RKO (cell line): ENCODE data around the gene KLF15.
A peak's percentile ranks its signal among the peaks of the same experiment; 100 is the strongest.

Source experiments
- DNase-seq: peaks from one replicate; pipeline ENCODE4 v3.0.0-alpha.2; 2016; ENCODE audit warnings: low spot score

KLF15 gene

DNA sequence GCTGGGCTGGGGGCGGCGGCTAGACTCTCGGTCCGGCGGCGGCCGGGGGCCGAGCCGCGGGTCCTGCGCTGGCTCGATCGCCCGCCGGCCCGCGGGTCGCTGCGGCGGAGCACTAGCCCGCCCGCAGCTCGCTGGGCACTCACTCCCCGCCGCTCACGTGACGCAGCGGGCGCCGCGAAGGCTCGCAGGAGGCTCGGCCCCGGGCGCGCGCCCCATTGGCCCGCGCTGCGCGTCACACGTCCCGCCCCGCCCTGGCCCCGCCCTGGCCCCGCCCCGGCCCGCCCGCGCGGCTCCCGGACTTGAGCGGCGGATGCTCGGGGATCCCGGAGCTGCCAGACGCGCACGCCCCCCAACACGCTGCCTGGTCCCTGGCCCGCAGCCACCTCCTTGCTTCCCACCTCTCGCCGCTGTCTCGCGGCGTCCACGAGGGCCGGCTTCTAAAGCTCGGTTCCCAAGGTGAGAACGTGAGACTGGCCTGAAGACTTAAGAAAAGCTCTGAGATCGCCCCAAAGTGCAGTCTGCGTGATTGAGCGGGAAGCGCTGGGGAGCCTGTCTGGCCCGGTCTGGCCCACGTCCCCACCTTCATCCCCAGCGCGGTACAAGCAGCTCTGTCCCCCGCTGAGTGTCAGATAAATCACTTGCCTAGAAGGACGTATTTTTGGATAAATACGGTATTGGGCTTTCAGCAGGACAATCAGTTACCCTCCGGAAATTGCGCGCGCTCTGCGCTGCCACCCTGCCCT, at the start of gene KLF15:
TSS of gene KLF15 (minus strand) at position 114 of the 743 bp plus-strand sequence. CDS start 4,486 bp downstream, outside the sequence.
- peak; percentile 87 for DNase-seq

DNA sequence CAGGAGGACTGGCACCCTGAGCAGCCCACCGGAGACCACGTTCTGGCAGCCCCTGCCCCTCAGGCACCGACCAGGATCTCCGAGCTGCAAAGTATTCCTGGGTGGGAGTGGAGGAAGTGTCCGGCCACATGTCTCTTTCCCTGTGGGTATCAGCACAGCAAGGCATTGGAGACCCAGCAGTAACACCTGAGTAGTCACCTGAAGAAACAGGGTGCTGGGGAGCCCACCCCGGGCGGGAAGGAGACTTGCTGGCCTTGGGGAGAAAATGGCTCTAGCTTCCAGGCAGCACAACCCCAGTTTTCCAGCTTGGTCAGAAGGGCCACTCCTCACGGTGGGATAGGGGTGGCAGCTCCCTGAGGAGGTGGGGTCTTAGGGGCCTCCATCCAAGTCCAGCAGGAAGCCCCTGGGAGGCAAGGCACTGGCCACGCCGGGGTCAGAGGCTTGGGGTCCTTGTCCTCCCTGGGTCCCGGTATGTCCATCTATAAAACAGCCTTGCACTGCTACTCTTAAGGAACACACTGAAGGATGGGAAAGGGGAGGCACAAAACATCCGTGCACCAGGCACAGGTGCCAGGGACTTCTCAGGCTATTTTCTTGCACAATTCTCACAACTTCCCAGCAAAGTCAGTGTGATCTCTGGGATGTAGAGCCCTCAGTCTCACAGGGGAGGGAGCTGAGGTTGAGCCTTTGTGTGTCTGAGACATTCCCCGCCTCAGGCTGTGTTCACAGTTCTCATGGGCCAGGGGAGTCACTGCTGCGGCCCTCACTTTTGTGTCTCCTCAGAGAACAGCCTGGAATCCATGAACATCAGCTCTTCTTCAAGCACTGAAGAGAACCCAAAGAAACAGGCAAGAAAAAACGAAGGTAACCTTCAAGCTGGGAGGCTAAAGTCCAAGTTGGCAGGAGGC, 49.4 kb upstream of the KLF15 start:
- DNase-seq, result no peak

DNA sequence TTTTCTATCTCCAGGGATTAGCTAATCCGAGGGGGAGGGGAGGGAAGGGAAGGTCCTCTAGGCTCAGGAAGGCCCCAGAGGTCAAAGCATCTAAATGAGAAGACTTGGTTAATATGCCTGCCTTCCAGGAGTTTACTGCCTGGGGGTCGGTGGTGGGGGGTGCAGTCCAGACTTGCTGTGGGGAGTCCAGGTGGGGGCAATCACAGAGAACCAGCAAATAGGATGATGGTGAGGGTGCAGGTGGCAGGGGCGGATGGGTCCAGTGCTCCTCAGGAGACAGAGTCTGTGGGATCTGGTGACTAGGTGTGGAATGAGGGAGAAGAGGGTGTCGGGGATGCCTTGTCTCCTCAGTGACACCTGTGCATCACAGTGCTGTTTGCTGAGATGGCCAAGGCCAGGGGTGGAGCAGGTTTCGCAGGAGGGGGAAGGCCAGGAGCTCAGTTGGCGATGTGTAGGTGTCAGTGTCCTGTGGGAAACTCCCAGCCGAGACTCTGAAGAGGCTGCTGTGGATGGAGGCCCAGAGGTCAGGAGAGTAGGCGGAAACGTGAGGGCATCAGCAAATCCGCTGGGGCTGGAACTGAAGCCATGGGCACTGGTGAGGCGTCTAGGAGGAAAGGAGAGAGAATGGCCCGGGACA, 45.6 kb upstream of the KLF15 start:
- no peak for DNase-seq

GRCh38 chr3:126402178-126402577, 45.0 kb upstream of the KLF15 start:
- DNase-seq, result no peak

- no peak for DNase-seq
Observed at GRCh38 chr3:126401611-126402160, 44.5 kb upstream of the KLF15 start.

DNA sequence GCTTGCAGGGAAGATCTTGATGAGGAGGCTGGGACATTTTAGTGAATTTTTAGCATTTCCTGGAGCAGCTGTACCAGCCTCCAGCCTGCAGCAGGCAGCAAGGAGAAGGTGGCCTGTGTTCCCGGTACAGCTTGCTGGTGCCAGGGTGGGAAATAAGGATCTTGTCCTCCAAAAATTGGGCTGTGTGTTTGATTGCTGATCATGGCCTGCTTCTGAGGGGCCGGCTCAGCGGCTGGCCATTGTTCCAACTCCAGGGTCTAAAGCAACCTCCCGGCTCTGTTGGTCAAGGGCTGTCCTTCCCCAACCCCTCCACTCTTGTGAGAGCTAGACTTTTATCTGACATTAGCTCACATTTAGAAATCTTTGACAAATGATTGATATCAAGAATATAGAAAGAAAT, 42.5 kb upstream of the KLF15 start:
- DNase-seq, result no peak

GRCh38 chr3:126399351-126399735, 42.1 kb upstream of the KLF15 start:
- no peak for DNase-seq

GRCh38 chr3:126398423-126399350, 41.5 kb upstream of the KLF15 start:
- DNase-seq, result no peak

DNA sequence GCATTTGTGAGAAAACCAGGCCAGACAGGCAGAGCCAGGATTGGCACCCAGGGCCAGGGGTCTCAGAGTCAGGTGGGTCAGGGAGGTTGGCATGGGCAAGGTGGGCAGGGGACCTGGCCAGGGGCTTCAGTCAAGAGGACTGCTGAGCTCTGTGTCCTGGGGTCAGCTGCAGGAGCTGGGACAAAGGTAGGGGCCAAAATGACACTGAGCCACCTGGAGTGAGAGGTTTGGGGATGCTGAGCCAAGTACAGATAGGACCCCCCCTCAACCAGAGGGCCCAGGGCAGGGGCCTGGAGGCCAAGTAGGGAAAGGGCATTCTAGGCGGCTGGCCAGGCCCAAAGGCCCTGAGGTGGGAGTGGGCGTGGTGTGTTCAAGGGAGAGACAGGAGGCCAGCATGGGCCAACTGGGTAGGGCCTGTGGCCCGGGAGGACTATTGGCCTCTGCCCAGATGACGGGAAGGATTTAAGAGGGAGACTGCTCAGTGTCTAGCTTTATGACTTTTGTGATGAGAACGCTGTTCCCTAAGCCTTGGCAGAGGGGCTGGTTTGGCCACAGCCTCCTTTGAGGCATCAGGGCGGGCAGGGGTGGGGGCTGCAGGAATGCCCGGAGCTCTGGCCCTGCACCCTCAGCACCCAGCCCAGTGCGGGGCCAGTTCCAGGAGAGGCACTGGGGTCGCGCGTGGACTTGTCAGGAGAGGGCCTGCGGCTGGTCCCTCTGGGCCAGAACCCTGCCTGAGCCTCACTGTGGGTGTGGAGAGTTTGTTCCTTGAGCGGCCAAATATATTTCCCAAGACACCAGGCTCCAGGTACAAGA, 40.6 kb upstream of the KLF15 start:
- DNase-seq, result no peak

- DNase-seq, result no peak
Observed at GRCh38 chr3:126396536-126396935, 39.3 kb upstream of the KLF15 start.

- DNase-seq, result no peak
Observed at GRCh38 chr3:126395846-126396513, 38.8 kb upstream of the KLF15 start.

DNA sequence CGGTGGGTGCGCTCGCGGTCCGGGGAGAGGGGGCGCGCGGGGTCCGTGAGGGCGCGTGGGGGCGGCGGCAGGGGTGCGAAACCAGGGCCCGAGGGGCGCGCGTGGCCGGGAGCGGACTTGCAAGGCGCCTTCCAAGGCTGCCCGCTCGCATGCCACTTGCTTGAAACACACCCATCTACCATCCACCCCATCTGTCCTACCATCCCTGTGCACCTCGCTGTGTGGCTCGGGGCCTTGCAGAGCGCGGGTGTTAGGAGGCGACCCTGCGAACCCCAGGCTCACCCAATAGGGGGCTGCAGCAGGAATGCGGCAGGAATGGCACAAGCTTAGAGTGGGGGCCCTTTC, 37.7 kb upstream of the KLF15 start:
- no peak for DNase-seq

- DNase-seq, result no peak
Observed at GRCh38 chr3:126394179-126394976, 37.2 kb upstream of the KLF15 start, which contains the start of gene CFAP100. Gene CFAP100 (plus strand): TSS chr3:126394909. CDS start chr3:126396001, 1,092 bp downstream.

DNA sequence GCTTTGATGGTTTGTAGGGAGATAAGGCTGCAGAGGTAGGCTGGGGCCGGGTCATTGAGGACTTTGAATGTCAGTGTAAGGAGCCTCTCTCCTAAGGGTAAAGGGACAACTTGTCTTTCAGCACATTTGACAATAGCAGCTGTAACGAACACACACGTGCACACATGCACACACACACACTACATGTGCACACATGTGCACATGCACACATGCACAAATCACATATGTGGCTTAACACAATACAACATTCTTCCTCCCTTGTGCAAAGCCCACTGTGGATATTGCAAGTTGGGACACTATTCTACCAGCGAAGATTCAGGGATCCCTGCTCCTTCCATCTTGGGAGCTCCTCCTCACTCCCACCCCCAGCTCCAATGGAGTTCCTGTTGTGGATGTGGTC, 36.4 kb upstream of the KLF15 start:
- no peak for DNase-seq

GRCh38 chr3:126392246-126392645, 35.0 kb upstream of the KLF15 start:
- DNase-seq, result no peak

GRCh38 chr3:126391631-126392030, 34.4 kb upstream of the KLF15 start:
- no peak for DNase-seq

DNA sequence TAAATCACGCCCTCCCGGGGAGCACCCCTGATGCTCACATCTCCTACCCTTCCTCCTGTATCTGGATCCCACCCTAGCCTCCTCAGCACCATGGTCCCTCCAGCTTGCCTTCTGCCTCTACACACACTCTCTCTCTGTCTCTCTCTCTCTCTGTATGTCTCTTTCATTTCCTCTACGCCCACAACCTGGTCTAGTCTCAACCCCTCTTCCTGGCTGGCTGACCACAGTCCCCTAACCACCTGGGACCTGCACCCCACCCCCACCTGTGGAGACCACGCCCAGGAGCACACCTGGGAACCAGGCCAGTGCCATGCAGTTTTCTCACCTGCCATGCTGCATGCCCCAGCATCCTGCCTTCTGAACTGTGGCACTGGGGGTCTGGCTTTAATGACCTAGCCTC, 33.5 kb upstream of the KLF15 start:
- no peak for DNase-seq

GRCh38 chr3:126390201-126390600, 33.0 kb upstream of the KLF15 start:
- DNase-seq, result no peak

DNA sequence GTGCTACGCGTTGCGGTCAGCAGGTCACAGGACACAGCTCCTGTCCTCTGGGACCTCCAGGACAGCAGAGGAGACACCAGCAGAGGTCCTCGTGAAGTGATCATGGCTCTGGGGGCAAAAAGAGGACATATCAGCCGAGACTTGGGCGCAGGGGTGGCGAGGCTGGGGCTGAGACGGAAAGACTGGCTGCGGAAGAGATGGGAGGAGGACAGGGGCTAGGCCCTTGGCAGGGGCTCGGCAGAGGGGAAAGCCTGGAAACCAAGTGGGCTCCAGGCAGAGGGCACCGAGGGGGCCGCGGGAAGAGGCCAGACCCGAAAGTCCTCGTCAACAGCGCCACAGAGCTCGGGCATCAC, 32.6 kb upstream of the KLF15 start:
- no peak for DNase-seq
